Measurements from ENCODE around the gene TCIRG1.

DNA sequence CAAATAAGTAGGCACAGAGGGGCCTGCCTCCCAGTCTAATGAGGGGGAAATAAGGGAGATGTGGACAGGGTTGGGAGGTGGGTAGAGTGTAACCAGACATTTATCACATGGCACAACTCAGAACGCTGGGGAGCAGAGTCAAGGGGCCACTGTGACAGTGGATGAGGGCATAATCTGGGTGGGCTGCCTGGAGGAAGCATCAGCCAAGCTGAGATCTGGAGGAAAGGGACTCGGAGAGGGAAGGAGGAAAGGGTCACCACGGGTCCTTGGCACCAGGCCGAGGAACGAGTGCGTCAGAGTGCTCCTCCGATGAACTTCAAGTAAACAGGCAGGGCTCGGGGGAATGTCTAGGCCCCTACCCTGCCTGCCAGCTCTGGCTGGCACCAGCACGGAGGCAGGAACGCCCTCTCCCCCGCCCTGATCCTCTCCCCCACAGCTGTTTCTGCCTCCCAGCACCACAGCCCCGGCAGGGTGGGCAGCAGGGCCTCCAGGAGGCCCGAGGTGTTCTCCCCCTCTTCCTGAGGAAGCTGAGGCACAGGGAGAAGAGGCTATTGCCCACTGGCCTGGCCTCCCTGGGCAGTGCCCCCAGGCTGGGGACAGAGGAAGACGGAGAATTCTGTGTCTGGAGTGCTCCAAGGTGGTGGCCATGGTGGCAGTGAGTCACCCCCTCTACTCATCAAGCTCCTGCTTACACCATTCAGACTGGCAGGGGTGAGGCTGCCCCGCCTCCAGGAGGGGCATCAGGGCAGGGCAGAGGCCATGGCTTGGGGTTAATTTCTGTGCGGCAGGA lies 24.5 kb upstream of the TCIRG1 start:
- TF ChIP-seq POLR2A (IDR thresholded peaks at IDR 0.05) (no peak), POLR2AphosphoS5 (IDR thresholded peaks at IDR 0.05) (peak in 1 of 3 donors; percentile 8)
- TF ChIP-seq, protein P1, sequence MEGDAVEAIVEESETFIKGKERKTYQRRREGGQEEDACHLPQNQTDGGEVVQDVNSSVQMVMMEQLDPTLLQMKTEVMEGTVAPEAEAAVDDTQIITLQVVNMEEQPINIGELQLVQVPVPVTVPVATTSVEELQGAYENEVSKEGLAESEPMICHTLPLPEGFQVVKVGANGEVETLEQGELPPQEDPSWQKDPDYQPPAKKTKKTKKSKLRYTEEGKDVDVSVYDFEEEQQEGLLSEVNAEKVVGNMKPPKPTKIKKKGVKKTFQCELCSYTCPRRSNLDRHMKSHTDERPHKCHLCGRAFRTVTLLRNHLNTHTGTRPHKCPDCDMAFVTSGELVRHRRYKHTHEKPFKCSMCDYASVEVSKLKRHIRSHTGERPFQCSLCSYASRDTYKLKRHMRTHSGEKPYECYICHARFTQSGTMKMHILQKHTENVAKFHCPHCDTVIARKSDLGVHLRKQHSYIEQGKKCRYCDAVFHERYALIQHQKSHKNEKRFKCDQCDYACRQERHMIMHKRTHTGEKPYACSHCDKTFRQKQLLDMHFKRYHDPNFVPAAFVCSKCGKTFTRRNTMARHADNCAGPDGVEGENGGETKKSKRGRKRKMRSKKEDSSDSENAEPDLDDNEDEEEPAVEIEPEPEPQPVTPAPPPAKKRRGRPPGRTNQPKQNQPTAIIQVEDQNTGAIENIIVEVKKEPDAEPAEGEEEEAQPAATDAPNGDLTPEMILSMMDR (IDR thresholded peaks at IDR 0.05) = no peak

Measured in breast epithelium (tissue), 3 donors.